Smooth muscle cell (in vitro differentiated cells): ENCODE data around the gene ABCC12. TPM values are rescaled to one million over a fixed set of nuclear protein-coding genes. Genes with fewer than 3 reads are reported as not detected.
"Not testable (repeated sequence)": the region's sequence is repeated elsewhere in the genome, so short reads cannot be mapped to it uniquely, and the experiment has no call there.

Experiments used
- DNase-seq: peaks from one replicate; lab custom pipeline; 2025; ENCODE audit not compliant: unreplicated experiment; lab: John Stamatoyannopoulos, UW
- H2AFZ ChIP-seq: fragments of 200-600 bp; sonication (generic); 2 replicates; pipeline ENCODE4 v1.6.0; 2016; ENCODE audit warnings: antibody characterized with exemption, low read depth, mild to moderate bottlenecking
- H3F3A ChIP-seq: fragments of 200-600 bp; sonication (generic); 2 replicates; pipeline ENCODE4 v1.6.0; 2017; ENCODE audit warnings: antibody characterized with exemption, low read depth
- H3K27ac ChIP-seq: fragments of 200-600 bp; sonication (generic); 2 replicates; pipeline ENCODE4 v1.5.1; 2016; ENCODE audit warnings: low read depth, mild to moderate bottlenecking
- H3K27me3 ChIP-seq: fragments of 200-600 bp; sonication (generic); 2 replicates; pipeline ENCODE4 v1.6.1; 2016; ENCODE audit warnings: low read depth, mild to moderate bottlenecking
- H3K36me3 ChIP-seq: fragments of 200-600 bp; sonication (generic); 2 replicates; pipeline ENCODE4 v1.5.1; 2016; ENCODE audit warnings: low read depth
- H3K4me1 ChIP-seq: fragments of 200-600 bp; sonication (generic); 2 replicates; pipeline ENCODE4 v1.5.1; 2016; ENCODE audit warnings: low read depth
- H3K4me2 ChIP-seq: fragments of 200-600 bp; sonication (generic); 2 replicates; pipeline ENCODE4 v1.6.0; 2016; ENCODE audit warnings: mild to moderate bottlenecking
- H3K4me3 ChIP-seq: fragments of 200-600 bp; sonication (generic); 2 replicates; pipeline ENCODE4 v1.5.1; 2016; ENCODE audit warnings: mild to moderate bottlenecking
- H3K79me2 ChIP-seq: fragments of 200-600 bp; sonication (generic); 2 replicates; pipeline ENCODE4 v1.6.0; 2016; ENCODE audit warnings: low read depth, mild to moderate bottlenecking
- H3K9ac ChIP-seq: fragments of 200-600 bp; sonication (generic); 2 replicates; pipeline ENCODE4 v1.6.0; 2016; ENCODE audit warnings: low read depth
- H3K9me3 ChIP-seq: fragments of 200-600 bp; sonication (generic); replicated peaks from 2 replicates; pipeline ENCODE4 v1.5.1; 2016; ENCODE audit warnings: low read depth
- H4K20me1 ChIP-seq: fragments of 200-600 bp; sonication (generic); 2 replicates; pipeline ENCODE4 v1.6.0; 2016; ENCODE audit warnings: low read depth
- CTCF ChIP-seq: fragments of 200-600 bp; sonication (generic); IDR thresholded peaks from 2 replicates; pipeline ENCODE4 v1.5.1; 2017; ENCODE audit warnings: borderline replicate concordance, mild to moderate bottlenecking, antibody characterized with exemption; ENCODE audit not compliant: insufficient read depth, poor library complexity, severe bottlenecking
- WGBS: methylation state at CpG from one replicate; pipeline ENCODE4 v1.1.7; 2016; ENCODE audit warnings: low lambda C conversion rate; 5-methylcytosine and 5-hydroxymethylcytosine counted together
- polyA plus RNA-seq: library from polyadenylated mRNA; unstranded; fragments of >200 nt; fragmentation: Nextera tagmentation; extraction: Ambion mirVana; gene quantifications from 2 replicates; pipeline ENCODE4 v1.2.1, GENCODE V29; 2016
- total RNA-seq: library from RNA; depleted of rRNA; stranded (reverse); fragments of >200 nt; gene quantifications from 2 replicates; pipeline ENCODE4 v1.2.3, GENCODE V29; 2014

Gene ABCC12
- total and polyA plus RNA-seq, 2 experiments from 2014 or later: not detected

- Histone ChIP-seq H3K79me2 (no peaks in the 10 kb centered on the region), H3K9ac (no peak overlapping the region), H3K4me2 (no peak overlapping the region), H4K20me1 (no peaks in the 10 kb centered on the region), H3K4me1 (no peaks in the 10 kb centered on the region), H3K36me3 (no peaks in the 10 kb centered on the region), H3K27me3 (no peaks in the 10 kb centered on the region), H3K4me3 (no peak overlapping the region), H2AFZ (no peak overlapping the region), H3K27ac (no peak overlapping the region), H3F3A (no peaks in the 10 kb centered on the region), H3K9me3 (no peaks in the 10 kb centered on the region)
- 0% methylated on average over 1 of the region's 1 CpG for WGBS
- TF ChIP-seq CTCF: no peak
- DNase-seq: no peak
Observed at GRCh38 chr16:48173889-48174288, 18.1 kb upstream of the ABCC12 start.

GRCh38 chr16:48172682-48173081 lies 16.9 kb upstream of the ABCC12 start:
- WGBS: 94% methylated on average over 1 of the region's 1 CpG
- Histone ChIP-seq H4K20me1 (no peaks in the 10 kb centered on the region), H2AFZ (no peak overlapping the region), H3K36me3 (no peaks in the 10 kb centered on the region), H3F3A (no peaks in the 10 kb centered on the region), H3K79me2 (no peaks in the 10 kb centered on the region), H3K4me1 (no peaks in the 10 kb centered on the region), H3K9ac (no peak overlapping the region), H3K27ac (no peak overlapping the region), H3K4me3 (no peak overlapping the region), H3K4me2 (no peak overlapping the region), H3K9me3 (no peaks in the 10 kb centered on the region), H3K27me3 (no peaks in the 10 kb centered on the region)
- TF ChIP-seq CTCF: no peak
- DNase-seq: no peak

DNA sequence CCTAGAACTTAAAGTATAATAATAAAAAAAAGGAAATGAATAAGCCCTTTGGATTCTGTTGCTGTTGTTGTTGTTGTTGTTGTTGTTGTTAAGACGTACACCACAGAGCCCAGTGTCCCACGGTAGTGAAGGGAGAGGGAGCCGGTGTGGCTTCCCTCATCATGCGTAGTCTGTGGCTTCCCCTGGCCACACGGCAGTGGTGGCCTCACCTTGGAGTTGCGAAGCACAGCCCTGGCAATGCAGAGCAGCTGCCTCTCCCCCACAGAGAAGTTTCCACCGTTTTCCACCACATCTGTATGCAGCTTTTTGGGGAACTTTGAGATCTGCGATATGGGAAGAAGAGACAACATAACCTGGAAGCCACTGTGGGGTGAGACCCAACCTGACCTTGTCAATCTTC lies 14.1 kb upstream of the ABCC12 start:
- no peak for DNase-seq
- Histone ChIP-seq H3F3A (no peaks in the 10 kb centered on the region), H3K79me2 (no peaks in the 10 kb centered on the region), H3K4me1 (no peaks in the 10 kb centered on the region), H3K4me3 (no peak overlapping the region), H3K36me3 (no peaks in the 10 kb centered on the region), H2AFZ (no peak overlapping the region), H3K4me2 (no peak overlapping the region), H3K27ac (no peak overlapping the region), H3K9ac (no peak overlapping the region), H3K9me3 (no peaks in the 10 kb centered on the region), H4K20me1 (no peaks in the 10 kb centered on the region), H3K27me3 (no peaks in the 10 kb centered on the region)
- no peak for TF ChIP-seq CTCF
- 92% methylated on average over 8 of the region's 8 CpGs for WGBS

GRCh38 chr16:48168075-48168474 lies 12.3 kb upstream of the ABCC12 start:
- TF ChIP-seq CTCF: no peak
- H3K27me3 ChIP-seq: no peaks in the 10 kb centered on the region
- H3K9ac ChIP-seq: no peak overlapping the region
- H3K4me2 ChIP-seq: no peak overlapping the region
- H4K20me1 ChIP-seq: no peaks in the 10 kb centered on the region
- no peaks in the 10 kb centered on the region for H3K4me1 ChIP-seq
- H2AFZ ChIP-seq: no peak overlapping the region
- no peaks in the 10 kb centered on the region for H3K36me3 ChIP-seq
- no peak for DNase-seq
- H3K79me2 ChIP-seq: no peaks in the 10 kb centered on the region
- no peak overlapping the region for H3K4me3 ChIP-seq
- no peaks in the 10 kb centered on the region for H3K9me3 ChIP-seq
- no peaks in the 10 kb centered on the region for H3F3A ChIP-seq
- H3K27ac ChIP-seq: no peak overlapping the region
- 94% methylated on average over 1 of the region's 1 CpG for WGBS

DNA sequence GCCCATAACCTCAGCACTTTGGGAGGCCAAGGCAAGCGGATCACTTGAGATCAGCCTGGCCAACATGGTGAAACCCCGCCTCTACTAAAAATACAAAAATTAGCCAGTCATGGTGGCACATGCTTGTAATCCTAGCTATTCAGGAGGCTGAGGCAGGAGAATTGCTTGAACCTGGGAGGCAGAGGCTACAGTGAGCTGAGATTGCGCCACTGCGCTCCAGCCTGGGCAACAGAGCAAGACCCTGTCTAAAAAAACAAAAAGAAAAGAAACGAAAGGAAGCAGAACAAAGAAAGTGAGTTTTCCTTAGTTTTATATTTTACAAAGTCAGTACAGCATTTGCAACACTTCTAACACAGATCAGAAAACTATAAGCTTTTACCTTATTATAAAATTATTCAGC lies 10.8 kb upstream of the ABCC12 start:
- H3K9me3 ChIP-seq, H2AFZ ChIP-seq, H3K36me3 ChIP-seq, H4K20me1 ChIP-seq, H3K79me2 ChIP-seq, H3K4me1 ChIP-seq, H3K9ac ChIP-seq, H3F3A ChIP-seq, DNase-seq, H3K4me2 ChIP-seq, H3K27me3 ChIP-seq, H3K27ac ChIP-seq, H3K4me3 ChIP-seq: not testable (repeated sequence)
- WGBS: 97% methylated on average over 5 of the region's 5 CpGs
